ENCODE results near the gene ROBO1.

The ROBO1 gene

DNA sequence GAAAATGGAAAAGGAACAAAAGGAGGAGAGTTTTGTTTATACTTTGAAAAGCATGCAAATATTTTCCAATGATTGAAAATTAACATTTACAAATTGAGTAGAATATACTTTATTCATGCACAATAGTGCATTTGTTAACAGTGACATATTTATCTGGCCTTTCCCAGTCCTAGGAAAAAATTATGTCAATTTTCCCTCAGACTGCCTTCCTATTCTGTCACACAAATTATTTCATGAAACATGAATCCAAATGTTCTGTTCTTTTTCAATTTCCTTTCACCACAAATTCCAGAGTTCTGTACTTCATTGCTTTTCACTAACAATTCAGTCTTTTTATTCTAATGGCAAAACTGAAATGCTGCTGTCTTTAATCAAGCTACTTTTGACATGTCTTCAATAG lies 945.1 kb downstream of the ROBO1 start:
- DNase-seq = no peak

DNA sequence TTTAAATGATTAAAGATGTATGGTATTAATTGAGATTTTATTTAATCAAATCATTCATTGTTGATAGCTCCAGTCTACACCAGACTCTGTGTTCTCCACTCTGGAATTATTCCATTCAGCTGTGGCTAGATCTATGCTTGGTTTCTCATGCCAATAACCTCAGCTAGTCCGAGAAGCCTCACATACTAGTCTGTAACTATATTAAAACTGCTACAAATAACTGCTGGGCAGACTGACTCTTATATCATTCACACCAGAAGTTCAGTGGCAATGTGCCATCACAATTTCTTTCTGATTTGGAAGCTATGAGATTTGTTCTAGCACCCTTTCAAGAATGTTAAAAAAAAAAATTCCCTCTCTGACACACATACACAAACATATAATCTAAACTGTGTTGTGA lies 947.3 kb downstream of the ROBO1 start:
- DNase-seq = no peak

DNA sequence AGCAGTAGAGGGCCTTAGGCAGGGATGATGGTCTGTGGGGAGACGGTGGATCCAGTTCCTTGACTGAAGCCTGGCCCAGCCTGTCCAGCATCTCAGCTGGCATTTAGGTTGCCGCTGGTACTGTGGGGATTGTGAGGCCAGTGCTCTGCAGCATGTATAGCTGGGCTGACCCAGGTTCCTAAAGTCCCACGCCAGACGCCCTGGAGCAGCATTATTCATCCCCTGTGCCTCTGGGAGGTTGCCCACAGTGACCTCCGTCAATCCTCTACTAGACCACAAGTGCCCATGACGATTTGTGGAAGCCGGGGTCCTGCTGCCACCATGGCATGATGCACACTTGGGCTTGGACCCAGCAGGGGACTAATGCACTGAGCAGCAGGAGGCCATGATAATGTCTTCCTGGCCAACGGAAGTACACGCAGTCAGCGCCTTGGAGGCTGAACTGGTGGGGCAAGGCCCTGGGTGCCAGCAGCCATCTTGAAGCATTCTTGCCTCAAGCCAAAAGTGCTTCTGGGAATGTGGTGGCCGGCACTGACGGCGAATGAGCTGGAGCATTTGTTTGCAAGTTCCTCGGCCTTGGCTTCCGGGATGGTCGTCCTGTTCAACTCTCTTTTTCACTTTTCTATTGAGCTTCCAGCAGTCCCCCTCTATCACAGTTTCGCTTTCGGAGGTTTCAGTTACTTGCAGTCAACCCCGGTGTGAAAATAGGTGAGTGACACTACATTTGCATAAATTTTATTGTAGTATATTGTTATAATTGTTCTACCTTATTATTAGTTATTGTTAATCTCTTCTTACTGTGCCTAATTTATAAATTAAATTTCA lies 949.4 kb downstream of the ROBO1 start:
- no peak for DNase-seq

DNA sequence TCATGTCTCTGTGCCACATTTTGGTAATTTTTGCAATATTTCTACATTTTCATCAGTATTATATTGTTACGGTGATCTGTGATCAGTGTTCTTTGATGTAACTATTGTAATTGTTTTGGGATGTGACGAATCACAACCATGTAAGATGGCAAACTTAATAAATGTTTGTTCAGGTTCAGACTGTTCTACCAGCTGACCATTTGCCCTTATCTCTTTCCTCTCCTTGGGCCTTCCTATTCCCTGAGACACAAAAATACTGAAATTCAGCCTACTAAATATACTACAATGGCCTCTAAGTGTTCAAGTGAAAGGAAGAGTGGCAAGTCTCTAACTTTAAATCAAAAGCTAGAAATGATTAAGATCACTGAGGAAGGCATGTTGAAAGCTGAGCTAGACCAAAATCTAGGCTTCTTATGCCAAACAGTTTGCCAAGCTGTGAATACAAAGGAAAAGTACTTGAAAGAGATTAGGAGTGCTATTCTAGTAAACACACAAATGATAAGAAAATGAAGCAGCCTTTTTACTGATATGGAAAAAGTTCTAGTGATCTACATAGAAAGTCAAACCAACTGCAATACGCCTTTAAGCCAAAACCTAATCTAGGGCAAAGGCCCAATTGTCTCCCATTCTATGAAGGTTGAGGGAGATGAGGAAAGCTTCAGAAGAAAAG lies 952.8 kb downstream of the ROBO1 start:
- no peak for DNase-seq

DNA sequence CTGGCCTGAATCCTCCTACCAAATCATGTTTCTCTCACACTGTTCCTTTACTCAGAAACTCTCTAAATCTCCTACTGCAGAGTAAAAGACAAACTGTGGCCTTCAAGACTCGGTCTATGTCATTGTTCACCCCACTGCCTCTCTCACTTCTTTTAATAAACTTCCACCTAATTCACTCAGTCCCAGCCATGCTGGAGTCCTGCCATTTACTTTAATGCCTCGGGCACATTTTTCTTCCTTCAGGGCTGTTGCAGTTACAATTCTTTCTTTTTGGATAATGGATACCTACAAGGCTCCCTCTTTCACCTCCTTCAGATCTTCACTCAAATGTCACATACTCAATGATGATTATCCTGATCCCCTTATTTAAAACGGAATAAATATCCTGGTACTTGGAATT lies 955.6 kb downstream of the ROBO1 start:
- DNase-seq = no peak

DNA sequence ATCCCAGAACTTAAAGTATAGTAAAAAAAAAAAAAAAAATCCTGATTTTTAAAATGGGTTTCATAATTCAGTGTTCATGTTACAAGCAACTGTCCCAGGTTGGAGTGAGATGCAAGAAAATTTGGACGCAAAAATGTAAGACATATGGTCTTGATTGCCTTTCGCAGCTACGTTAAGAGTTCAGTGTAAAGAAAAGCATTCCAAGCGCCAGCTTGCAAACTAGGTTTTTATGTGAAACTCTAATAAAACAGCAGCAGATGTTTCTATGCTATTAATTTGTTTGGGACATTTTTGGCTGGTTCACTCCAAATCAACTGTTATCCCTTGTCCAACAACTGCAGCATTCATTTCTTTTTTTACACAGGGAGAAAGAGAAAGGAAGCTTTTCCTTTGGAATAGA lies 957.8 kb downstream of the ROBO1 start:
- DNase-seq = no peak

DNA sequence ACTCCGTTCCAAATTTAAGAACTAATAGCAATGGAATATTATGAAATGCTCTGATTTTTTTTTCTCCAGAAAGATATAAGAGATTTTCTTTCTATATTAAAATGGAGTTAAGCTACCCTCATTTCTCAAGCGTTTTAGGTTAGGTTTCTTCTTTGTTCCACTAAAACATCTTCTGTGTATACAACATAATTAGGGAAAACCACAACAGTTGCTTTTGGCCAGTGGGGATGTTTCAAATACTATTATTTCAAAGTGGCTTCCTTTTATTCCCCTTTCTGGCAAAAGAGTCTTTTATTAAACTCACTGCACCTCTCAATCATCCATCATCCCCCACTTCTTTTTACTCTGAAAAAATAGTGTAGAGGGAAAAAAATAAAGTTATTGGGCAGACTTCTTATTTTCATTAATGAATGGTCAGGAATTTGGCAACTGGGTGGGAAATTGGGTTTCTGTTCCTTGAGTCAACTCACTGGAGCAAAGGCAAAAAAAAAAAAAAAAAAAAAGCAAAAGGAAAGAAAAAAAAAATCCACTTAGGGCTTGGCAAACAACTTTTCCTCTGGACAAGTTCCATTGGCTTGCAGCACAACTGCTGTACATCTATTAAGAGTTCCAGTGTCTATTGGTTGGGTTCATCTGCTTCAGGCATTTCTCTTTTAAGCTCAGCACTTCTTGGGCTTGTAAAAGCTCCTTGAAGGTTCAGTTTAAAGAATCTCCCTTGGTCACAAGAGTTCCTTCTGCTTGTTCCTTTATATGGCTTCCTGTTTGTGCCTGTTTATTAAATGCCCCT lies 963.4 kb downstream of the ROBO1 start:
- peak; percentile 36 for DNase-seq

DNA sequence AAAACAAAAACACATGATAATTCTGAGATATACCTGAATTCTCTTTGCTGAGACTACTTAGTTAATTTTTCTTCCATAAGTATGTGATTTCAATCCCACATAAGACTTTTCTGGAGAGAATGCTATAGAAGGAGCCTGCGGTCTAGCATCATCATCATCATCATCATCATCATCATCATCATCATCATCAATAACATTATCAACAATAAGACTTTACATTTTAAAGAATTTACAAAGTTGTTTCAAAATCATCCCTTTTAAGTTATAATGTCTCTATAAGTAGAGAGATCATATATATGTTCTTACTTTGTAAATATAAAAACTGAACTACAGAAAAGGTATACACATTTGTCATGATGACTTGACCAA lies 965.3 kb downstream of the ROBO1 start:
- no peak for DNase-seq

DNA sequence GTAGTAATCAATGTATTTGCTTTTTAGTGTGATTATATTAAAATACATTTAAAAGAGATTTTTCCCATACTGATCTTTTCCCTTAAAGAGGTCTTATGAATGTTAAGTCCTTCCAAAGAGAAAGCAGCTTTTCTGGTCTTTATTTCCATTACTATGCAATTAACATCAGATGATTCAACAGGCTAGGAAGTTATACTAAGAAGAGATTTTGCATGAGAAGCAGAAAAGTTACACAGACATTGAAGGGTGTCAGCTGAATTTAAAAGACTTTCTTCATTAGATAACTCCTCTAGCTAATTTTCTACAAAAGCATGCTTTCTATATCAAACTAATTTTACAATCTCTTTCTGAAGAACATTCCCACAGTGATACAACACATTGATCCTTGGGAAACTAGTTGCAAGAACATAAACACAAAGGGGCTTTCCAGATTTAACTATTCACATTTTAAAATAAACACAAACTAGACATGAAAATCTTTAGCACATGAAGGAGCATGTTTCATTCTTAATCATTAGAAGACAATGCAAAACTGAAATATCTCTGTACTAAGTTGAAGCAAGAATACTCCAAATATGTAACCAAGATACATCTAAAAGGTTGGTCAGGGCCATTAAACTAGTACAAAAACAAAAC lies 965.8 kb downstream of the ROBO1 start:
- no peak for DNase-seq

DNA sequence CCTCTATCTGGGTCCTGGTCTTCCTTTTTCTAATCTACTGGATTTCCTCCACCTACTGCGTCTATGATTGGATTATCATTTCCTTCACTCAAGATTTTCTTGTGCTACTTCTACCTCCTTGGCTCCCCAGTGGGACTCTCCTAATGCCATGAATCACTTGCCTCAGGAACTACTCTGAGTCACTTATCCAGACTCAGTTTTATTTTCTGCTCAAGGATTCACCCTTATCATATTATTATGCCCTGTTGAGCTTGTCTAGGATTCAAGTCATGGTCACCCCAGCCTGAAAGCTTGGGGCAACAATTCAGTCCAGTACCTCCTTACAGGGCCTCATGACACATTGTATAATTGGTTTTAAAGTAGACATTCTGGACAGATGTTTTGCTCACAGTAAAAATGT lies 968.1 kb downstream of the ROBO1 start:
- DNase-seq = no peak

DNA sequence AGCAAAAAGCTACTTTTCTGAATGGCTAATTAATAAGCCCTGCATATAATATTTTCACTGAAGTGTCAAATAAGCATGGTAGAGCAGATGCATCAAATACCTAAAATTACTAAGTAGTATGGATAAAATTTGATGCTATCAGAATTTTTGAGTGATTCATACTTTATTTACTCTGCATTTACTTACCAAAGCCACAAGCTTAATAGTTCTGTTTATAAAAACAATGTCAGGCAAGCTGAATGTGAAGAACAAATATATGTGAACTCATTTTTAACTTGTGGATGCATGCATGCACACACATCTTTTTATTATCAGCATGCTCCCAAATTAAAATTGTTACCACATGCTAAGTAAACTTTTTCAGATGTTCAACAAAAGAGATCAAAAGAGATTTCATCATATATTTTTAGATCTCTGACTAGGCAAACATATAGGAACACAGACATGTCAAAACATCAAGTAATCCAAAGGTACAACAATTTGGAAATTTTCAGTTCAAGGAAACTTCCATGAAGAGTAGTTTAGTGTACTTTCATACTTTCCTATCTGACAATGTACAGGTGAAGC lies 969.4 kb downstream of the ROBO1 start:
- no peak for DNase-seq

DNA sequence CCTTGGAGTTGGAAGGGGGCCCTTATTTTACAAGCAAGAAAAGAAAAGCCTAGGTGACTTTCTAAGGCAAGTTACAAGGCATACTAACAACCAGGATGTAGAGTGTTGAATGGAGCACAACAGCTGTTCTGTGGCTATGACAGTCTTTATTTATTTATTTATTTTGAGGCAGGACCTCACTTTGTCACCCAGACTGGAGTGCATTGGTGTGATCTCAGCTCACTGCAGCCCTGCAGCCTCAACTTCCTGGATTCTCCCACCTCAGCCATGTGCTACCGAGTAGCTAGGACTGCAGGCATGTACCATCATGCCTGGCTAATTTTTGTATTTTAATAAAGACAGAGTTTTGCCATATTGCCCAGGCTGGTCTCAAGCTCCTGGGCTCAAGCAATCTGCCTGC lies 973.4 kb downstream of the ROBO1 start:
- no peak for DNase-seq

DNA sequence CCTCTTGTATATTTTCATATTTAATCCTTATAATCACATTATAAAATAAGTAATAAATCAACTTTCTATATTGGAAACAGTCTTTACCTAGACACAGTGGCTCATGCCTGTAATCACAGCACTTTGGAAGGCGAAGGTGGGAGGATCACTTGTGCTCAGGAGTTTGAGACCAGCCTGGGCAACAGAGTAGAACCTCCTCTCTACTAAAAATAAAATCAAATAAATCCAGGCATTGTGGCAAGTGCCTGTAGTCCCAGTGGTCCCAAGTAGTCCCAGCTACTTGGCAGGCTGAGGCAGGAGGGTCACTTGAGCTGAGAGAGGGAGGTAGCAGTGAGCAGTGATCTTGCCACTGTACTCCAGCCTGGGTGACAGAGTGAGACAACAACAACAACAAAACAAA lies 975.1 kb downstream of the ROBO1 start:
- no peak for DNase-seq

DNA sequence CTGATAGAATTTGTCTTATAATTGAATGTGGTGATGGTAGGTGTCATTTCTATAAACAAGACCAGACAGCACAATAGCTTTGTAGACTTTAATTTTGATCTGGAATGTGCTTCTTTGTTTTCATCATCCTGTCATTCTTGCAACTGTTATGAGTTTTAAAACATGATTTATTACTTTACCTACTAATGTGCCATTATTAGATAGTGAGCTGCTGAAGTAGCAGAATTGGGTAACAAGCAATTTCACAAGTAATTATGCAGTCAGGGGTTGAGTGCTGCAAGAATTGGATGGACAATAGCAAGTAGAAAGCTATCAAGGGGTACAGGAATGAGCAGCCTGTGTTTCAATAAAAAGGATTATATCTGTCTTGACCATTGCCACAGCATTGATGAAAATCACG lies 975.6 kb downstream of the ROBO1 start:
- peak; percentile 56 for DNase-seq

DNA sequence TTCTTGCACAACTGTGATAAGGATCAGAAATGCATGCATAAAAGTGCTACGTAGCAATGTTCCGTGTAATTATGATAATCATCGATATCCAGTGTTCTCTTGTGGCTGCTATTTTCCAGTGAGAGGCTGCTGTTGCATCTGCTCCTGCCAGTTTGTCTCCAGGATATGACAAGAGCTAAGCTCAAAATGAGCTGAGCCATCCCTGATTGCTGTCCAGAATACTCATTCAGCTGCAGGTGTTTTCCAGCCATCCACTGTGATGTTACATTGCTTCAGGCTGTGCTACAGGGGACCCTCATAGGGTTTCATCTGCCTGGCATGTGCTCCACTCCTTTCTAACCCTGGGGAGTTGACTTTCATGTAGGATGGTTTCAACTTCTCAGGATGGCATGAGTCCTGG lies 976.0 kb downstream of the ROBO1 start:
- peak; percentile 67 for DNase-seq

DNA sequence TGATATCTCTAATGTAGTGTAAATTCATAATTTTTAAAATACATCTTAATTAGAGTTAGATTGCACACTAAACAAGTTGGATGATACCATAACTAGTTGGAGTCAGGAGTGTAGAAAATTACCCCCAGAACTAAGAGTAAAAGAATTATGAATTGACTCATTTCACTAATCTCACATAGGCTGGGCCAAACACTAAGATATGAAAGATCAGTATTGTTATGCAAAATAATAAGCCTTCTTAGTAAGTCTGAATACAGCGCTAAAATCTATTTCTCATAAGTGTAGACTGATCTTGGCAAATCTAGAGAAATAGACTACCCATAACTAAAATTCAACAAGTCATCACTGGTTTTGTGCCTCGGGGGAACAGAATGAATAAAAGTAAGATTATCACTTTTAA lies 979.0 kb downstream of the ROBO1 start:
- no peak for DNase-seq

DNA sequence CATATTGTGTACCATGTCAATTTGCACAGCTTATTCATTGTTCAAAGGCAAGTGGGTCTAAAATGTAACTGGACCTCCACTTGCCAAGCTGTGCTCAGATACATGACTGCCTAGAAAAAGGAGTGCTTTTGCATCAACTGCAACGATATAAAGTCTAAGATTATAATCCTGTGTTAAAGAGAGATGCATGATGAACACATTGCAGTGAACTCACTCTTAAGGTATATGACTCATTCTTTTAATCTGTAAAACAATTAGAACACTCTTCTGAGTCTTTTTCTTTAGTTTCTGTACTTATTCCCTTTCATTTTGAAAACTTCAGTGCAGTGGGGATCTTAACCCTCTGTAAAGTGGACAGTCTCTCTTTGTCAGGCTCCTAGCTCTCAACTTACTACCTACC lies 982.8 kb downstream of the ROBO1 start:
- peak; percentile 44 for DNase-seq

DNA sequence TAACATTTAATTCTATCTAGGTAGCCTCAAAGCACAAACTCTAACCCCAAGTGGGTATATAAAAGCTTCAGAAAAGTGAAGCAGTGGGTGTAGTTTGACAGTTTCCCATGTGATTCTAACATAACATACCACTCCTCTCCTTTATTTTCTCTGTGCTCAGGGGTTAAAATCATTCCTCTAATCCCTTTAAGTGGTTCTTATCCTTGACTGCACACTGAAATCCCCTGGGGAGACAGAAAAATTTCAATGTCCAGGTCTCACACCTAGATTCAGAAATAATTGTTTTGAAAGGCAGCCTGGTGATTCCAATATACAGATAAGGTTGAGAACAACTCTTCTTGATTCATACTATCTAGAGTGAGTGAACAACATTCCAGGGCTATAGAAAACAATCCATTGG lies 986.4 kb downstream of the ROBO1 start:
- no peak for DNase-seq

DNA sequence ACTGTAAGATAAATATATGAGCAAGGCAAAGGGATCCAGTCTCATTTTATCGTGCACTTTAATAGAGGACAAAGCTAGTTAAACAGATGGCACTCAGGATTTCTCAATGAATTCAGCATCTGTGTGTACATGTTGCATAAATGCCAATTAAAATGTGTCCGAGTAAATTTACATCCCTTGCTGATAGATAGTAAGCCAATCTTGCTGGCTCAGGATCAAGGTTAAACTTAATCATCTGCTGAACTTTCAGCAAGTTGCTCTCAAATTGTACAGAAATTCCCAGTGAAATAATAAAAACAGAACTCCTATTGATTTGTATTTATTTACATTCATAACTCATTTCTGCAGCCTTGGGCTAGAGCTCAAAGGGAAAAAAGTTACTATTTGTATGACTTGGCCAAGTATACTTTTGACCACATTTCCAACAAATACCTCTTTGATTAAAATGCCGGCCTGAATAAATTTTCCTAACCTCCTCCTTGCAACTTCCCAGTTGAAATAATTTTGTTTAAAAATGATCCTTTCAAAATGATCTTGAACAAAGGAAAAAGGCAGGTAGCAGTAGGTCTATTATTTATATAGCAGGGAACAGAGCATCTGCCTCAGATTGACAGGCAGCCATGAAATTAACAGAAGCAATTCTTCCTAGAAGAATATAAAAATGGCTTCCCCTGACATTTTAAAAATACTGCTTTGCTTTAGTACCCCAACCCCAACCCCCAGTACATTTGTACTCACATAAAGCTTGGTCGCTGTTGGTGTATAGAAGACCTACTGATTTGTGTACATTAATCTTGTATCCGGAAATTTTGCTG lies 1001.9 kb downstream of the ROBO1 start:
- DNase-seq = peak; percentile 80

DNA sequence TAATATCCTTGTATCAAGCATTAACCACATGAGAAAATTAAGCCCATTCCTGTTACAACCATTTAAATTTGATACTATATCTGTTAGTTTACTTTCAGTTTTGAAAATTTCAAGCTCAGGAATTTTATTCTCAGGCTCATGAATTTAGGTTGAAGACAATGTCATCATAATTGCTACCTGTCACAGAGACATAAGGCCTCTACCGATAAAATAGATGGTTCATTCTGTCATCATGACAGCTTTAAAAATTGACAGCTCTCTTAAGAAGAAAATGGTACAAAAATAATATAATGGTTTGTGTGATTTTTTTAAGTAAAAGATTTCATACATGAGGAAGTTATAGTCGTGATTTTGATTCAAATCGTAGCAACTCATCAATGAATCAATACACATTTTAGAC lies 1003.2 kb downstream of the ROBO1 start:
- no peak for DNase-seq

DNA sequence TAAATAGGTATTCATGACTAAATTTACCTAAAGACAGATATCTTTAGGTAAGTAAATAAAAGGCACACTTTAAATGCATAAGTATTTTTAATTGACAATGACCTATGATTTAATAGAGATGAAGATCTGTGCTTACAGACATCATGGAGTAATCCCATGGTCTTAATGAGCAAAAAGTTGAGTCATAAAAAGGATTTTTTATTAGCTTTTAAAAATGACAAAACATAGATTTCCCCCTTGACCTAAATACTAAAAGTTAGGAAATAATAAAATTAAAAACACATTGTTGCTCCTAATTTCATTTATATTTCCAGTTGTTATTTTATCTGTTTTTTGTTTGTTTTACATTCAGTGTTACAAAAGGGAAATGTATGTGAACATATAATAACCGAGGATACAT lies 1005.7 kb downstream of the ROBO1 start:
- DNase-seq = no peak

DNA sequence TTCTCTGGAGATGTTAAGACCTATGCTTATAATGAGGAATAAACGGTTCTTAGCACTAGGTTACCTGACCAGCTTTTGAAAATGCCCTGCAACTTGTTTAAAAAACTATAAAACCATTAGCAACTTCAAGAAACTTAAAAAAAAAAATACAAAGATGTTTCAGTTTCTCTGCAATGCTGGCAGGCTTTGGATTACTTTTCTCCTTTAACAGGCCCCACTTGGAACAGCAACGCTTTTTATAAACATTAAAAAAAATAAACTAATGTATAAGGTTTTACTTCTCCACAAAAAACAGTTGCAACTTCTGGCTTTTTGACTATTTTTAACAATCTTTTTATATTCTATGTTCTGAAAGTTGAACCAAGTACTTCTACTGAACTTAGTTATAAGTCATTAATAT lies 1006.7 kb downstream of the ROBO1 start:
- no peak for DNase-seq

Data from NCI-H1105 treated with DMSO at 0.1 percent for 48 hours (cell line).